Activated CD4-positive, alpha-beta T cell treated with anti-CD3 and anti-CD28 coated beads, Interleukin-2, Interleukin-4, amounts not matched to agents 100 ng/mL and 50 ng/mL, durations not matched to agents 16 hours and 8 hours (primary cell): Measurements from ENCODE around the gene ZNF865.

Experiments
- DNase-seq: peaks from one replicate; pipeline ENCODE4 v3.0.0-alpha.2; 2020; ENCODE audit warnings: low spot score

The ZNF865 gene

GRCh38 chr19:55586976-55587668 lies 18.3 kb upstream of the ZNF865 start:
- peak; percentile 83 for DNase-seq

GRCh38 chr19:55588738-55589137 lies 16.7 kb upstream of the ZNF865 start:
- no peak for DNase-seq

- no peak for DNase-seq
Measured at GRCh38 chr19:55590109-55590508, 15.3 kb upstream of the ZNF865 start.

DNA sequence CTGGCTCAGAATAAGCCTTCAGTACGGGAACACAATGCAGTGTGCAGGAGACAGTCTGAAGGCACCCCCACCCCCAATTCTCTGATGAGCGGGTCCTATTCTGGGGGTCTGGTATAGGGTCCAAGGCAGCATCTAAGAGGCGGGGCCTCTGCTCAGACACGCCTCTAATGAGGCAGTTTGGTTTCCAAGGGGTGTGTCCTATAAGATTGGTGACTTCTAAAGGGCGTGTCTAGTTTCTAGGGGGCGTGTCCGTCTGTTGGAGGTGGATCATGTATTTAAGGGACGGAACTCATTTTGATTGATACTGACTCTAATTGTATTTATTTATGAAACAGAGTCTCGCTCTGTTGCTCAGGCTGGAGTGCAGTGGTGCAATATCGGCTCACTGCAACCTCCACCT lies 14.8 kb upstream of the ZNF865 start:
- DNase-seq: no peak

DNA sequence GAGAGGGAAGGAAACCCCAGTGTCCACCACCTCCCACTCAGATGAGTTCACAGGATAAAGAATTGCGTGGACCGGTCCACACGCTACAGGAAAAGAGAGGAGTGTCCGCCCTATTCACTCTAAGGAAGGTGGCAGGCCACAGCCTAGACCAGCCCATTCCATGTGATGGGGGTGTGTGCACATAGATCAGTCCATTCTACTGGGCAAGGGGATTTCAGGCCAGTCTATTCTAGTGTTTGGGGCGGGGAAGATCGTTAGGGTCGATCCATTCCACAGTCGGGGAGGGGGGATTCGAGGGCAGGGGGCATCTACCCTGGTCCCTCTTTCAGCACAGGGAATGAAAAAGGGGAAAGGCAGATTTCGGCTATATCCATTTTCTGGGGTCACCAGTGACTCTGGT lies 13.9 kb upstream of the ZNF865 start:
- DNase-seq: no peak

DNA sequence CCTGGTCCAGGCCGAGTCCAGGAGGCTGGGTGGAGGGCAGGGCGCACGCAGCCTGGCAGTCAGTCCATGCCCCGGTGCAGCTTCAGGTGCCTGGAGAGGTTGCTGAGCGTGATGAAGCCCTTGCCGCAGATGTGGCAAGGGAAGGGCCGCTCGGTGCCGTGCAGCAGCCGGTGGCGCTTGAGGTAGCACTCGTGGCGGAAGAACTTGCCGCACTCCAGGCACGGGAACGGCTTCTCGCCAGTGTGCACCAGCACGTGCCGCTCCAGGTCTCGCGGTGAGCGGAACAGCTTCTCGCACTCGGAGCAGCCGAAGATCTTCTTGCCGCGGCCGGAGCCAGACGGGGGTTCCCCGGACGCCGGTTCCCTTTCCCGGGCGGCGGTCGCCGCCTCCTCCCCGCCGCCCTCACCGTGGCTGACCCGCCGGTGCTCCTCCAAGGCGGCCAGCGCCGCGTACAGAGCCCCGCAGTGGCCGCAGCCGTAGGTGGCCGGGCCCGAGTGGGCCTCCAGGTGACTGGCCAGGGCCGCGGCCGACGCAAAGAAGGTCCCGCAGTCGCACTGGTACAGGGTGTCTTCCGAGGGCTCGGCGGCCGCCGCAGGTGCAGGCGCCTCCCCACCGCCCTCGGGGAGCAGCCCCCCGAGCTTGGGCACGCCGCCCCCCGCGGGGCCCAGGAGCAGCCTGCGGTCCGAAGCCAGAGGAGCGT lies 12.9 kb upstream of the ZNF865 start:
- no peak for DNase-seq

- no peak for DNase-seq
Measured at GRCh38 chr19:55593096-55593772, 12.2 kb upstream of the ZNF865 start.

DNA sequence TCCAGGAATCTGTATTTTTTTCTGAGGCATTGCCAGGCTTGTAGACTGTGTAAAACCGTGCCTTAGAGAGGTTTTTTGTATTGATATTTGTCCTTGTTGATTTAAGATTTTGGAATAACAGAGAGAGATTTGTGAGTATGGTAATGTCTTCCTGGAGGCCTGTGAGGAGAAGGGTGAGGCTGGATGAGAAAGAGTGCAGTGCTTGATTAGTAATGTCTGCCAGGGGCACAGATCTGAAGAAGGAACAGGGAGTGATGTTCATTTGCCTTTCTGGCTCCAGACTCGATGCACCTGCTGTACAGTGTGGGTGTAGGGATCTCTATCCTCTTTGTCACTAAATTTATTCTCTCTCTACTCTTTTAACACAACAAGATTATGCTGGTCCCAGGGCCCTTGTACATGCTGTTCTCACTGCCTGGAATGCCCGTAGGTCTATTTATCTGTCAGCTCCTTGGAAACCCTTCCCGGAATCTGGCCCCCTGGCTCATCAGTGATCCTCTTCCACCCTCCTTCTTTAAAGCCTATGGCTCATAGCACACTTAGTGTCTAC lies 10.4 kb upstream of the ZNF865 start:
- no peak for DNase-seq

DNA sequence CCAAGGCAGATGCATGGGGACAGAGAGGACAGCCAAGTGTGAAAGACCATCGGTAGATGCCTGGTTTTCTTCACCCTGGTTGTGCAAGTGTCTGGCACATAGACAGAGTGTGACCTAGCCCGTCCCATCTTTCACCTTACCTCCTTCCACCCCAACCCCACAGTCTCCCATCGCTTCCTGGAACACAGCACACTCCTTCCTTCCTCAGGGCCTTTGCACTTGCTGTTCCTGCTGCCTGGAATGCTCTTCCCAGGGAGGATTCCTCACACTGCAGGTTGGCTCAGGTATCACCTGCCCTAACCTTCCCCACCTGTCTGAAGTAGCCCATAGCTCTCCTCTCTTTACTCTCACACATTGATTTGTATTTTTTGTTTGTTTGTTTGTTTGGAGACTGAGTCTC lies 9.1 kb upstream of the ZNF865 start:
- DNase-seq: no peak

GRCh38 chr19:55597501-55597921 lies 7.9 kb upstream of the ZNF865 start:
- no peak for DNase-seq

DNA sequence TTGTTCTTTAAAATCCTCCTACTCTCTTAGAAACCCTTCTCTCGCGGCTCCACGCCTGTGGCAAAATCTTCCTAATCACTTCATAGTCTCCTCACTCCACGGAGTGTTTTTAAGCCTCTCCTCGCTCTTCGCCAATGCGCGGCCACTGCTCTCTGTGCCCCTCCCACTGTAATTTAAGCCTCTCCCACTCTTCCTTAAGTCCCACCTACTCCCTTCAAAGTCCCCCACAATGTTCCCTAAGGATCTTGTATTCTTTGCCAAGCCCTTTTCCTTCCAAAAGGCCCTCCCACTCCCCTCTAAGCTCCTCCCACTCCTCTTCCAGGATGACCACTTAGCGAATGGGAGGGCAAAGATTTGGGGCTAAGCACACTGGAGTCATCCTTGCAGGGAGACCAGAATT lies 7.4 kb upstream of the ZNF865 start:
- DNase-seq: no peak

DNA sequence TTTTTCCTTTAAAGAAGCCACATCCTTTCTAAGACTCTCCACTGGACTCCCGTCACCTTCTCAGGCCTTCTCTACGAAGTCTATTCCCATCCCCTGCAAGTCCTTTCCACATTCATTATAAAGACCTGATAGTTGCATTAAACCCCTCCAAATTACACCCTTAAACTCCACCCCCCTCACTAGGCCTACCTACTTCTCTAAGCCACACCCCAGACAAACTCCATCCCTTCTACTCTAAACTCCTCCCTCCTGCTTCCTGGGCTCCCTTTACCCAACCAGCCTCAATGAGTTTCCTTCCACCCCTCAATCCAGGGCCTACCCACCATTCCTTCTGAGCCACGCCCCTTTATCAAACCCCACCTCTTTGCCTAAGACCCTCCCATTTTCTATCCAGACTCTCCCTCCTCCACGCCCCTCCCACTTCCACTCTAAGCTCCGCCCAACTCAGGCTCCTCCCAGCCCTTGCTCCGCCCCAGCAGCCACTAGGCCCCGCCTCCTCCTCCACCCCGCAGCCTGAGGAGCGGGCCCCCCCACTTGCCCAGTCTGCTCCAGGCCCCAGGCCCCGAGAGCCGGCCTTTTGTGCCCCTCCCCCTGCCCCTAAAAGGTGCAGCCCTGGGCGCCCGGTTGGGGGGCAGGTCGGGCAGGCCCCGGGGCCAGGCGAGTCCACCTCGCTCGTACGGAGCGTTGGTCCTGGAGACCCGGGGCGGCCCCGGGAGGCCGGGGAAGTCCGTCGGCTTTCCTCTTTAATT lies 6.6 kb upstream of the ZNF865 start:
- peak; percentile 97 for DNase-seq

- peak; percentile 98 for DNase-seq
Measured at GRCh38 chr19:55599468-55599841, 6.0 kb upstream of the ZNF865 start, which contains the start of gene FIZ1. Gene FIZ1 (minus strand): TSS chr19:55599517. CDS start chr19:55597865, 1,652 bp downstream.

DNA sequence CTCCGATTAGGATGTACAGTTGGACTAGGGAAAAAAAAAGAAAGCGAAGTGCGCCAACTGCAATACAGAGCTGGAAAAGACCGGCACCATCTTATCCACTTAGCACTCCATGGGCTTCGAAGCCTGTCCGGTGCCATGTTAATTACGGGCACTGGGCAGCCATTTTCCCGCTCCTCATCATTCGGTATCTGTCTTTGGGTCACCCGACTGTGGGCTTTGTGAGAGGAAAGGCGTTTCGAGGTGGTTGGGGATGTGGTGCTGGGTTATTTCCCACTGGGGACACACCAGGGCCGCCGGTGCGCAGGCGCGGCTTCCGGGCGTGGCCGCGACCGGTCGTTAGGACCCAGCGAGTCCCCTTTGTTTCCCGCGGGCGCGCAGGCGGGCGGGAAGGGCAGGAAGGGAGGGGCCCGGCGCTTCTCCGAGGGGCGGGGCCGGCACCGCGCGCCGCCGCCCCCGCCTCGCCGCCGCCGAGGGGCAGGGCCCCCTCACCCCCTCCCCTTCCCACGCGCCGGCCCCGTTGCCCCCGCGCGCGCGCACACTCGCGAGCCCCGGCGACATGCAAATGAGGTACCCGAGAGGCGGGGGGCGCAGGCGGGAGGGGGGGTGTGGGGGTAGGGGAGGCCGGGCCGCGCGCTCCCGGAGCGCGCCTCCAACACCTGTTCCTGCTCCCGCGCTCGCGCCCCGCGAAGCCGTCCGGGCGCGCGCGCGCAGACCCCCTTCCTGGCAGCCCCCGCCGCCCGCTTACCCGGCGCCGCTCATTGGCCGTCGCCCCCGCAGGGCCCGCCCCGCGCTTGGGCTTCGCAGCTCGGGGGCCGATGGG lies 5.4 kb upstream of the ZNF865 start, which contains the start of gene ZNF524:
ZNF524 (plus strand) TSS at position 447 of the 820 bp plus-strand sequence. CDS start 1,825 bp downstream, outside the sequence.
- DNase-seq: peak; percentile 86

DNA sequence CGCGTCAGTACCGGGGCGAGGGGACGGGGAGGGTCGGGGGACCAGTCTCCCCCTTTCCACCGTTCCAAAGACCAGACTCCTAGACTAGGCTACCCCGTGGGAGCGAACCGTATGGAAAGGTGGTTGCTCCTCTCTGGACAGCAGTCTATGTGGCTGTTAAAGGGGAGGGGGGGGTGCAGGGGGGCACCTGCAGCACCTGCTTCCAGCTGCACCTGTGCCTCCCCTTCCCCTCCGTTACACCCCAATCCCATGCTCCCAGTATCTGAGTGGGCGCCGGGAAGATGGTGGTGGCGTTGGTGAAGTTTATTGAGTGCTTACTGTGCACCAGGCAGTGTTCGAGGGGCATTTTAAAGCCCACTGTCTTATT lies 4.8 kb upstream of the ZNF865 start:
- no peak for DNase-seq

DNA sequence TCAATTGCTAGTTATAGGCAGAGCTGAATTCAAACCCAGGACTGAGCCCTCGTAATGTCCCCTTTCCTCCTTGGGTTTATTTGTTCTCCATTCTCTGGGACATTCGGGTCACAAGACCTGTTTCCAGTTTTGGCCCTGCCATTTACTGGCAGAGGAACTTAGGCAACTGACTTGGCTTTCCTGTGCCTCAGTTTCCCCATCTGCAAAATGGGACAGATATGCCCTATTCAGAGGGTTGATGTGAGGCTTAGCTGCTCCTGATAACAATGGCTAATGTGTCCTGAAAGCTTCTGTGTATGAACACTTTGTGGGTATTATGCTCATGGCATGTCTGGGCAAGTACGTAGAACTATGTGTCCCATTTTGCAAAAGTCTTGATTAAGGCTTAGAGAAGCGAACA lies 4.4 kb upstream of the ZNF865 start:
- DNase-seq: no peak

GRCh38 chr19:55602104-55603001 lies 3.1 kb upstream of the ZNF865 start:
- DNase-seq: no peak

DNA sequence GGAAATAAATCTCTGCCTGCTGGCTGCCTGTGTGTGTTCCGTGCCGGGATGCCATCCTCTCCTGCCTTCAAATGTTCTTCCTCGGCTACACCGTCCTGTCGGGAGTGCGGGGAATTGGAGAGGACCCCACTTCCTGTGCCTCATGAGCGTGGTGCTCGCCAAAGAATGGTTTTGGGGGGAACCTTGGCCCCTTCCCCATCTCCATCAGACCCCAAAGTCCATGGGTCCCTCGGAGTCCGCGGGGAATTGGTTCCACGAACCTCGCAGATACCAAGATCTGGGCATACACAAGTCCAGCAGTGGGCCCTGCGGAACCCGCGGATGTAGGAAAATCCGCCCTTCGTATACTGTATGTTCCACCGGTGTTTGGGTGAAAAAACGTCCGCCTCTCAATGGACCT lies 2.3 kb upstream of the ZNF865 start:
- no peak for DNase-seq

DNA sequence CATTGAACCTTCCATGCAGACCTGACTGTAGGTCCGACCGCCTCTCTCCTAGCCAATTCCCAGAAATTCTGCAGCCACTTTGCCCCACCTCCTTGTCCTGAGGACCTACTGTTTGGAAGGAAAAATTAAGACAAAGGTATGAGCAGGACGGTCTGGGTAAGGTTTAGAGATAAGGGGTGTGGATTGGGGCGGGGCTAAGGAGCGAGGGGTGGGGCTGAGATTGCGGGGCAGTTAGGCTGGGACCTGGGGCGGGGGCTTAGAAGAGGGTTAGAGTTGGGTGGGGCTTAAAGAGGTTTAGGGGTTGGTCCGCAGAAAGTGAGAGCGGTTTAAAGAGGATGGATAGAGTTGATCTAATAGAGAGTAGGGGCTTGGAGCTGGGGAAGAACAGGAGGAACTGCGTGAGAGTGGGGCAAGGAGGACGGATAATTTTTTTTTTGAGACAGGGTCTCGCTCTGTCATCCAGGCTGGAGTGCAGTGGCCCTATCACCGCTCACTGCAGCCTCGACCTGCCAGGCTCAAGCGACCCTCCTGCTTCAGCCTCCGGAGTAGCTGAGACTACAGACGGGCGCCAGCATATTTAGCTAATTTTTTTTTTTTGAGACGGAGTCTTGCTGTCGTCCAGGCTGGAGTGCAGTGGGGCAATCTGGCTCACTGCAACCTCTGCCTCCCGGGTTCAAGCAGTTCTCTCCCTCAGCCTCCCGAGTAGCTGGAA lies 1.7 kb upstream of the ZNF865 start:
- no peak for DNase-seq
